ENCODE results near the gene ADH1C.
"Not testable (repeated sequence)": the region's sequence is repeated elsewhere in the genome, so short reads cannot be mapped to it uniquely, and the experiment has no call there.

The ADH1C gene

GRCh38 chr4:99356992-99357391 lies 4.4 kb upstream of the ADH1C start:
- DNase-seq: no peak

GRCh38 chr4:99356149-99356548 lies 3.6 kb upstream of the ADH1C start:
- DNase-seq: not testable (repeated sequence)

- no peak for DNase-seq
These were observed 1.1 kb downstream of the ADH1C start for GRCh38 chr4:99351487-99351886.

- DNase-seq: no peak
These were observed 3.2 kb downstream of the ADH1C start for GRCh38 chr4:99349338-99349737.

GRCh38 chr4:99342624-99343023 lies 9.9 kb downstream of the ADH1C start:
- not testable (repeated sequence) for DNase-seq

- DNase-seq: no peak
These were observed 11.1 kb downstream of the ADH1C start for GRCh38 chr4:99341426-99341825.

GRCh38 chr4:99339172-99339571 lies 13.4 kb downstream of the ADH1C start:
- DNase-seq: no peak

GRCh38 chr4:99336553-99336952 lies 16.0 kb downstream of the ADH1C start:
- no peak for DNase-seq

GRCh38 chr4:99334880-99335279 lies 17.7 kb downstream of the ADH1C start:
- DNase-seq: no peak

- DNase-seq: no peak
These were observed 21.9 kb downstream of the ADH1C start for GRCh38 chr4:99330648-99331047.

GRCh38 chr4:99329876-99330275 lies 22.7 kb downstream of the ADH1C start:
- no peak for DNase-seq

GRCh38 chr4:99324979-99325378 lies 27.6 kb downstream of the ADH1C start:
- DNase-seq: no peak

- no peak for DNase-seq
These were observed 28.2 kb downstream of the ADH1C start for GRCh38 chr4:99324361-99324760.

- no peak for DNase-seq
These were observed 28.8 kb downstream of the ADH1C start for GRCh38 chr4:99323756-99324155.

- no peak for DNase-seq
These were observed 31.0 kb downstream of the ADH1C start, which contains the start of gene ADH1B for GRCh38 chr4:99321241-99322191. Gene ADH1B (minus strand): TSS chr4:99321401. CDS start chr4:99321331, 70 bp downstream.

- DNase-seq: not testable (repeated sequence)
These were observed 34.7 kb downstream of the ADH1C start for GRCh38 chr4:99317811-99318210.

- no peak for DNase-seq
These were observed 35.2 kb downstream of the ADH1C start for GRCh38 chr4:99317354-99317753.

- DNase-seq: no peak
These were observed 36.7 kb downstream of the ADH1C start for GRCh38 chr4:99315839-99316238.

GRCh38 chr4:99314211-99314610 lies 38.3 kb downstream of the ADH1C start:
- no peak for DNase-seq

- DNase-seq: no peak
These were observed 42.2 kb downstream of the ADH1C start for GRCh38 chr4:99310389-99310788.

- DNase-seq: no peak
These were observed 46.7 kb downstream of the ADH1C start for GRCh38 chr4:99305638-99306400.

GRCh38 chr4:99301376-99302164 lies 51.0 kb downstream of the ADH1C start:
- no peak for DNase-seq

- DNase-seq: no peak
These were observed 51.6 kb downstream of the ADH1C start for GRCh38 chr4:99300934-99301333.
